Measurements from ENCODE around the gene MARCHF9.

- TF ChIP-seq CTCF (IDR thresholded peaks at IDR 0.05; ENCODE audit: low read depth, low read length) (no peak), POLR2A (IDR thresholded peaks at IDR 0.05; ENCODE audit: extremely low read depth, insufficient read length) (no peak)
These were observed 25.5 kb upstream of the MARCHF9 start for GRCh38 chr12:57729321-57729844.

All from NB4 (cell line).